Mesenchymal stem cell (in vitro differentiated cells and primary cell): ENCODE data around the gene RAD51B.

Source experiments
- DNase-seq: peaks from one replicate; pipeline ENCODE4 v3.0.0-alpha.2; 2013
- H2AFZ ChIP-seq: one replicate; pipeline ENCODE4 v1.6.1; 2013; ENCODE audit warnings: low read depth, mild to moderate bottlenecking, control low read depth, inconsistent platforms, low read length, moderate library complexity
- H2AK5ac ChIP-seq: 2 replicates; pipeline ENCODE4 v1.6.1; 2013; ENCODE audit warnings: low read length, moderate library complexity, mild to moderate bottlenecking, inconsistent platforms; ENCODE audit not compliant: severe bottlenecking
- H2BK120ac ChIP-seq: one replicate; pipeline ENCODE4 v1.6.1; 2013; ENCODE audit warnings: low read depth, mild to moderate bottlenecking, inconsistent platforms, low read length, moderate library complexity
- H2BK12ac ChIP-seq, 2 experiments: one replicate each; pipeline ENCODE4 v1.6.1; 2013; ENCODE audit warnings: inconsistent platforms in 2 of 2, low read length in 2 of 2, mild to moderate bottlenecking in 2 of 2, moderate library complexity in 2 of 2, control low read depth in 1 of 2
- H2BK15ac ChIP-seq: one replicate; pipeline ENCODE4 v1.6.1; 2013; ENCODE audit warnings: mild to moderate bottlenecking, low read depth, inconsistent platforms; ENCODE audit not compliant: poor library complexity, severe bottlenecking
- H2BK5ac ChIP-seq: 2 replicates; pipeline ENCODE4 v1.6.1; 2013; ENCODE audit warnings: low read depth, mild to moderate bottlenecking, low read length, control low read depth, inconsistent platforms; ENCODE audit not compliant: poor library complexity, severe bottlenecking
- H3K14ac ChIP-seq, 2 experiments: one replicate each; pipeline ENCODE4 v1.6.1; 2013; ENCODE audit warnings: inconsistent platforms in 2 of 2, low read length in 2 of 2, control low read depth in 1 of 2, mild to moderate bottlenecking in 1 of 2, moderate library complexity in 1 of 2
- H3K18ac ChIP-seq, 2 experiments: one replicate each; pipeline ENCODE4 v1.6.1; 2013; ENCODE audit warnings: inconsistent platforms in 2 of 2, low read length in 2 of 2, control low read depth in 1 of 2, low read depth in 1 of 2, mild to moderate bottlenecking in 1 of 2
- H3K23ac ChIP-seq, 2 experiments: one replicate each; pipeline ENCODE4 v1.6.1; 2013; ENCODE audit warnings: inconsistent platforms in 2 of 2, low read length in 2 of 2, mild to moderate bottlenecking in 2 of 2, moderate library complexity in 2 of 2, control low read depth in 1 of 2
- H3K27ac ChIP-seq: 2 replicates; pipeline ENCODE4 v1.5.1; 2013; ENCODE audit warnings: mild to moderate bottlenecking, moderate library complexity, low read length, control low read depth, inconsistent platforms; ENCODE audit not compliant: poor library complexity, severe bottlenecking
- H3K27me3 ChIP-seq, 2 experiments: 2 replicates each; pipeline versions ENCODE4 v1.6.1 to v1.7.0; 2013; ENCODE audit warnings: low read length in 2 of 2, mild to moderate bottlenecking in 2 of 2, moderate library complexity in 2 of 2, control low read depth in 1 of 2, inconsistent platforms in 1 of 2; ENCODE audit not compliant: control insufficient read depth in 1 of 2, insufficient read depth in 1 of 2
- H3K36me3 ChIP-seq, 2 experiments: 2 replicates each; pipeline versions ENCODE4 v1.6.1 to v1.7.0; 2013; ENCODE audit warnings: low read length in 2 of 2, control low read depth in 1 of 2, inconsistent platforms in 1 of 2, low read depth in 1 of 2, mild to moderate bottlenecking in 1 of 2; ENCODE audit not compliant: insufficient read depth in 2 of 2, control insufficient read depth in 1 of 2
- H3K4ac ChIP-seq, 2 experiments: one replicate each; pipeline ENCODE4 v1.6.1; 2013; ENCODE audit warnings: inconsistent platforms in 2 of 2, low read length in 2 of 2, mild to moderate bottlenecking in 2 of 2, moderate library complexity in 2 of 2, control low read depth in 1 of 2, low read depth in 1 of 2
- H3K4me1 ChIP-seq: 2 replicates; pipeline ENCODE4 v1.6.1; 2013; ENCODE audit warnings: low read depth, low read length, control low read depth; ENCODE audit not compliant: control insufficient read depth, insufficient read depth
- H3K4me2 ChIP-seq: 2 replicates; pipeline ENCODE4 v1.6.1; 2013; ENCODE audit warnings: low read length, mild to moderate bottlenecking, inconsistent platforms; ENCODE audit not compliant: poor library complexity, severe bottlenecking
- H3K4me3 ChIP-seq, 2 experiments: 2 replicates each; pipeline versions ENCODE4 v1.5.1 to v1.7.0; 2013; ENCODE audit warnings: low read length in 2 of 2, mild to moderate bottlenecking in 2 of 2, control low read depth in 1 of 2, low read depth in 1 of 2; ENCODE audit not compliant: insufficient read depth in 1 of 2
- H3K79me1 ChIP-seq: replicated peaks from 2 replicates; pipeline ENCODE4 v1.6.1; 2013; ENCODE audit warnings: mild to moderate bottlenecking, control low read depth, low read length, inconsistent platforms; ENCODE audit not compliant: poor library complexity, severe bottlenecking
- H3K9ac ChIP-seq: 2 replicates; pipeline ENCODE4 v1.7.0; 2013; ENCODE audit warnings: mild to moderate bottlenecking, low read length, moderate library complexity
- H3K9me3 ChIP-seq: 2 replicates; pipeline ENCODE4 v1.7.0; 2013; ENCODE audit warnings: mild to moderate bottlenecking, low read length; ENCODE audit not compliant: control insufficient read depth
- H4K8ac ChIP-seq: one replicate; pipeline ENCODE4 v1.6.1; 2013; ENCODE audit warnings: inconsistent platforms, mild to moderate bottlenecking, low read length, moderate library complexity
- H4K91ac ChIP-seq: one replicate; pipeline ENCODE4 v1.6.1; 2013; ENCODE audit warnings: mild to moderate bottlenecking, low read length, inconsistent platforms
- WGBS: methylation state at CpG from one replicate; pipeline ENCODE4 v1.1.7; 2013; ENCODE audit warnings: mixed read lengths; 5-methylcytosine and 5-hydroxymethylcytosine counted together

Gene RAD51B

GRCh38 chr14:68691031-68691791 lies 871.6 kb downstream of the RAD51B start:
- Histone ChIP-seq H3K4me2 (no peak overlapping the region), H3K27ac (no peak overlapping the region), H3K9ac (no peak overlapping the region), H2BK15ac (peak overlapping the region; percentile 66), H2AFZ (peak overlapping the region; percentile 18), H3K27me3 (no peaks in the 10 kb centered on the region), H4K91ac (peak overlapping the region; percentile 14), H3K4ac (peak overlapping the region in 1 of 2 experiments; percentile 47), H2BK12ac (peak overlapping the region; percentile 69 to 96), H3K4me1 (peaks cover 46% of the 10 kb centered on the region), H4K8ac (no peak overlapping the region), H3K18ac (peak overlapping the region; percentile 65 to 77), H2BK5ac (no peak overlapping the region), H2AK5ac (peak overlapping the region; percentile 5), H3K79me1 (no peaks in the 10 kb centered on the region), H3K14ac (no peak overlapping the region), H3K23ac (no peak overlapping the region), H3K36me3 (no peaks in the 10 kb centered on the region), H2BK120ac (peak overlapping the region; percentile 29), H3K4me3 (peak overlapping the region in 1 of 2 experiments; percentile 15), H3K9me3 (peaks cover 2% of the 10 kb centered on the region)
- DNase-seq: no peak
- 71% methylated on average over 24 of the region's 24 CpGs for WGBS

GRCh38 chr14:68691792-68692118 lies 872.2 kb downstream of the RAD51B start:
- H3K9ac ChIP-seq: no peak overlapping the region
- no peak overlapping the region for H2BK5ac ChIP-seq
- H3K27ac ChIP-seq: no peak overlapping the region
- no peak for DNase-seq
- H3K4me3 ChIP-seq: peak overlapping the region in 1 of 2 experiments; percentile 15
- peak overlapping the region; percentile 29 for H2BK120ac ChIP-seq
- no peak overlapping the region for H3K4me2 ChIP-seq
- WGBS: 70% methylated on average over 3 of the region's 3 CpGs
- peak overlapping the region; percentile 69 to 88 for H2BK12ac ChIP-seq
- no peak overlapping the region for H4K8ac ChIP-seq
- peak overlapping the region in 1 of 2 experiments; percentile 47 for H3K4ac ChIP-seq
- no peak overlapping the region for H2BK15ac ChIP-seq
- no peaks in the 10 kb centered on the region for H3K27me3 ChIP-seq
- H3K4me1 ChIP-seq: peaks cover 47% of the 10 kb centered on the region
- H3K79me1 ChIP-seq: no peaks in the 10 kb centered on the region
- H3K14ac ChIP-seq: no peak overlapping the region
- peak overlapping the region; percentile 65 to 77 for H3K18ac ChIP-seq
- H3K9me3 ChIP-seq: peaks cover 2% of the 10 kb centered on the region
- H2AK5ac ChIP-seq: peak overlapping the region; percentile 26
- H2AFZ ChIP-seq: peak overlapping the region; percentile 18
- H3K23ac ChIP-seq: no peak overlapping the region
- H3K36me3 ChIP-seq: no peaks in the 10 kb centered on the region
- peak overlapping the region; percentile 14 for H4K91ac ChIP-seq

DNA sequence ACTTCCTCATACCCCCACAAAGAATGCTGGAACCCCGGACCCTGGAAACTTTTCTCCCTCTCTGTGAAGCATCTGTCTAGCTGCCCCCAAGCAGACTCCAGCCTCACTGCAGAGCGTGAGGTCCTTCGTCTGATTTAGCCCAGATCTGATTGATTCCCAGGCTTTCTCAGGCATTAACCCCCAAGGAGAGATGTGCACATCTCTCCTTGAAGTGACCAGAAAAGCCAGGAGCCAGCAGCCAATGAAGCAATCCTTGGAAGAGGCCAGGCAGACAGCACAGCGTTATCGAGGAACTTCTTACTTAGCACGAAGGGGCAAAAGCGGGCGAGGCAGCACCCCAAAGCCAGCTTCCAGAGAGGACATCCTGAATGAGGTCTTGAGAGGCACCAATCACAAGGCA lies 872.6 kb downstream of the RAD51B start:
- H3K18ac ChIP-seq: peak overlapping the region in 1 of 2 experiments; percentile 13
- no peaks in the 10 kb centered on the region for H3K27me3 ChIP-seq
- no peaks in the 10 kb centered on the region for H3K9me3 ChIP-seq
- H2BK5ac ChIP-seq: no peak overlapping the region
- no peak overlapping the region for H3K23ac ChIP-seq
- no peak overlapping the region for H2BK120ac ChIP-seq
- WGBS: 93% methylated on average over 8 of the region's 8 CpGs
- H4K91ac ChIP-seq: peak overlapping the region; percentile 22
- no peak overlapping the region for H4K8ac ChIP-seq
- H2BK15ac ChIP-seq: no peak overlapping the region
- H2AFZ ChIP-seq: no peak overlapping the region
- H3K79me1 ChIP-seq: no peaks in the 10 kb centered on the region
- H3K27ac ChIP-seq: no peak overlapping the region
- H3K4me3 ChIP-seq: no peak overlapping the region
- DNase-seq: no peak
- peak overlapping the region in 1 of 2 experiments; percentile 55 for H3K4ac ChIP-seq
- peaks cover 48% of the 10 kb centered on the region for H3K4me1 ChIP-seq
- peak overlapping the region; percentile 10 for H2AK5ac ChIP-seq
- H3K9ac ChIP-seq: peak overlapping the region; percentile 72
- H3K14ac ChIP-seq: no peak overlapping the region
- no peak overlapping the region for H3K4me2 ChIP-seq
- peak overlapping the region; percentile 44 to 95 for H2BK12ac ChIP-seq
- H3K36me3 ChIP-seq: no peaks in the 10 kb centered on the region

- Histone ChIP-seq H3K4me1 (peaks cover 45% of the 10 kb centered on the region), H3K4me3 (no peak overlapping the region), H3K9me3 (no peaks in the 10 kb centered on the region), H4K91ac (peak overlapping the region; percentile 71), H3K4ac (peak overlapping the region in 1 of 2 experiments; percentile 60), H3K27me3 (no peaks in the 10 kb centered on the region), H3K14ac (peak overlapping the region in 1 of 2 experiments; percentile 58), H2BK120ac (peak overlapping the region; percentile 12), H3K36me3 (no peaks in the 10 kb centered on the region), H2AFZ (no peak overlapping the region), H3K79me1 (no peaks in the 10 kb centered on the region), H4K8ac (peak overlapping the region; percentile 50), H3K4me2 (no peak overlapping the region), H2AK5ac (peak overlapping the region; percentile 27), H3K23ac (no peak overlapping the region), H2BK15ac (no peak overlapping the region), H2BK12ac (peak overlapping the region; percentile 49 to 95), H3K27ac (no peak overlapping the region), H3K9ac (peak overlapping the region; percentile 72), H2BK5ac (no peak overlapping the region), H3K18ac (peak overlapping the region; percentile 75 to 82)
- 86% methylated on average over 14 of the region's 14 CpGs for WGBS
- DNase-seq: peak; percentile 91
Observed at GRCh38 chr14:68692916-68693771, 873.6 kb downstream of the RAD51B start.
